WI38 (cell line): ENCODE results near the gene WNT7B.

Source experiments
- H3K4me3 ChIP-seq: 2 replicates; pipeline ENCODE4 v1.5.1; 2011; ENCODE audit warnings: low read depth, mild to moderate bottlenecking, control low read depth, low read length
- TF ChIP-seq, protein P1 (sequence below): IDR thresholded peaks from 2 replicates; pipeline ENCODE4 v1.5.1; 2012; ENCODE audit warnings: low read depth, mild to moderate bottlenecking, control low read depth, low read length

The WNT7B gene

DNA sequence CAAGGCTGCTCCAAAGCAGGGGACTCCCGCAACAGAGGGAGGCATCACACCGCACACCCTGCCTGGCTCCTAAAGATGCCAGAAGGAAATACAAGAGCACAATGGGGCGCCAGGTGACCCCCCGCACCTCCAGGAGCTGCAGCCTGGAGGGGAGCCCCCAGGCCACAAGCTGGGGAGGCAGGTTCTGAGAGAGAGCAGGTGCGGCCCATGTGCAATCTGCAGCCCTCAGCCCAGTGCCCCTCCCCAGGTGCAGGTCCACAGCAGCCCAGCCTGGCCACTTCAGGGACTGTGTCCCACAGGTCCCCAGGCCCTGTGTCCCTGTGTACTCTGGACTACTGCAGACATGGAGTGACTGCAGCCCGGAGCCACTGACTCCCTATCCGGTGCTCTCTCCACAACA is 13.1 kb downstream of the WNT7B start:
- H3K4me3 ChIP-seq, result no peak overlapping the region
- TF ChIP-seq, protein P1, sequence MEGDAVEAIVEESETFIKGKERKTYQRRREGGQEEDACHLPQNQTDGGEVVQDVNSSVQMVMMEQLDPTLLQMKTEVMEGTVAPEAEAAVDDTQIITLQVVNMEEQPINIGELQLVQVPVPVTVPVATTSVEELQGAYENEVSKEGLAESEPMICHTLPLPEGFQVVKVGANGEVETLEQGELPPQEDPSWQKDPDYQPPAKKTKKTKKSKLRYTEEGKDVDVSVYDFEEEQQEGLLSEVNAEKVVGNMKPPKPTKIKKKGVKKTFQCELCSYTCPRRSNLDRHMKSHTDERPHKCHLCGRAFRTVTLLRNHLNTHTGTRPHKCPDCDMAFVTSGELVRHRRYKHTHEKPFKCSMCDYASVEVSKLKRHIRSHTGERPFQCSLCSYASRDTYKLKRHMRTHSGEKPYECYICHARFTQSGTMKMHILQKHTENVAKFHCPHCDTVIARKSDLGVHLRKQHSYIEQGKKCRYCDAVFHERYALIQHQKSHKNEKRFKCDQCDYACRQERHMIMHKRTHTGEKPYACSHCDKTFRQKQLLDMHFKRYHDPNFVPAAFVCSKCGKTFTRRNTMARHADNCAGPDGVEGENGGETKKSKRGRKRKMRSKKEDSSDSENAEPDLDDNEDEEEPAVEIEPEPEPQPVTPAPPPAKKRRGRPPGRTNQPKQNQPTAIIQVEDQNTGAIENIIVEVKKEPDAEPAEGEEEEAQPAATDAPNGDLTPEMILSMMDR, result no peak

DNA sequence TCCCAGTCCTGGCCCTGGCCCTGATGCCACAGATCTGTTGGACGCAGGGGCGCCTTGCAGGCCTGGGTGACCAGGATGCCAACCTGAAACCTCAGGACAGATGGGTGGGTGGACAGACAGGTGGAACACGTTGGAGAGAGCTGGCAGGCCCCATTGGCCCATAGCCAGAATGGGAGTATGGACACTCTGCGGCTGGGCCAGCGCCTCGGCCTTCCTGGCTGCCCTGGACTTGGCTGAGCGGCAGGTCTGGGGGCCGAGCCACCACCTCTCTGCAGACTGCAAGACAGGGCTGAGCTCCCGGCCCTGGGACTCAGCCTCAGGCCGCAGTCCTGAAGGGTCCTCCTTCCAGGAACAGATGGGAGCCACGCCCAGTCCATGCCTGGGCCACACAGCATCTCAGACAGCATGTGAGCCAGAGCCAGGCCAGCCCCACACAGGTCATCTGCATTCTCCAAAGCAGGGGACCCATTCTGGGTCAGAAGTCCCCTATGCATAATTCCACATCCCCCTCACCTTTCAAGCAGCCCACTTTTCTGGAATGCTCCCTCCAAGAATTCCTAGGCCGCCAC is 14.1 kb downstream of the WNT7B start:
- H3K4me3 ChIP-seq, result no peak overlapping the region
- TF ChIP-seq, protein P1, result no peak

DNA sequence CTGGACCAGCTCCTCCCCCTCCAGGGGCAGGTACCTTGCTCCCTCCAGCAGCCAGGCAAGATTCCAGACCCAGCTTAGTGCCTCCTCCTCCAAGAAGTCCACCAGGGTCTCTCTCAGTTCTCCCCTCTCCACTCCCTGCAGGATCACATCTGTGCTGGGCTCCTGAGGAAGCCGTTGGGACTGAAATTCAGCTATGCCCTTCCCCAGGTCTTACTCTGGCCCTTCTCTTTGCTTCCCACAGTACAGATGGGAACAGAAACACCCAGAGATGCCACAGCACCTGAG is 14.6 kb downstream of the WNT7B start:
- no peak overlapping the region for H3K4me3 ChIP-seq
- TF ChIP-seq, protein P1, result no peak

DNA sequence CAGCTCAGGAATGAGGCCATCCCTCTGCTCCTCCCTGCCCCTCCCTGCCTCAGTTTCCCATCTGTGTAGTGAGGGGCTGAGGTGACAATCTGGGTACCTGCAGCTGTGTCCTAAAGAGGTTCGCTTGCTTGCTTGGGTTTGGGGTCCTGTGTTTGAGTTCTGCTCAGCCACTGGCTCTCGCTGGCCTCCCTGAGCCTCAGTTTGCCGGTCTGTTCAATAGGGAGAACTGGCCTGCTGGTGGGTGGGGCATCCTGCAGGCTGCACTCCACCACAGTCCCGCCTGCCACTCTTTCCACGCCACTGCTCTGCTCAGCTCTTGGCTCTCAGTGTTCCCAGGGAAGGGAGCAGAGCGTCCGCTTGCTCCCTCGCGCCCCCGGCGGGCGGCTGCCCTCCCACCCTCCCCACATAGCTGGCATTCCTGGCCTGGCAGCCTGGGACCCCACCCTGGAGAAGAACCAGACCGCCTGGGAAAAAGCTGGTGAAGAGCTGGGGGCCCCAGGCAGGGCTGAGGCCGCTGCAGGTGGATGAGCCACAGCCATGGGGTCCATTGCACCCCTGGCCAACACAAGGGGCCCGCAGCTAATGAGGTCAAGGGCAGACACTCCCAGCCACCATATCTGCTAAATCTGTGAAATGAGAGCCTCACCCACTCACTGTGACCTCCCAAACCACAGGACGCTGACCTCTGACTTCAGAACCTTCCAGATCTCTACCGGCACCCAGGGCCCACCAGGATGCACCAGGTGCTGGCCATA is 15.1 kb downstream of the WNT7B start:
- TF ChIP-seq, protein P1, result no peak
- H3K4me3 ChIP-seq, result no peak overlapping the region

DNA sequence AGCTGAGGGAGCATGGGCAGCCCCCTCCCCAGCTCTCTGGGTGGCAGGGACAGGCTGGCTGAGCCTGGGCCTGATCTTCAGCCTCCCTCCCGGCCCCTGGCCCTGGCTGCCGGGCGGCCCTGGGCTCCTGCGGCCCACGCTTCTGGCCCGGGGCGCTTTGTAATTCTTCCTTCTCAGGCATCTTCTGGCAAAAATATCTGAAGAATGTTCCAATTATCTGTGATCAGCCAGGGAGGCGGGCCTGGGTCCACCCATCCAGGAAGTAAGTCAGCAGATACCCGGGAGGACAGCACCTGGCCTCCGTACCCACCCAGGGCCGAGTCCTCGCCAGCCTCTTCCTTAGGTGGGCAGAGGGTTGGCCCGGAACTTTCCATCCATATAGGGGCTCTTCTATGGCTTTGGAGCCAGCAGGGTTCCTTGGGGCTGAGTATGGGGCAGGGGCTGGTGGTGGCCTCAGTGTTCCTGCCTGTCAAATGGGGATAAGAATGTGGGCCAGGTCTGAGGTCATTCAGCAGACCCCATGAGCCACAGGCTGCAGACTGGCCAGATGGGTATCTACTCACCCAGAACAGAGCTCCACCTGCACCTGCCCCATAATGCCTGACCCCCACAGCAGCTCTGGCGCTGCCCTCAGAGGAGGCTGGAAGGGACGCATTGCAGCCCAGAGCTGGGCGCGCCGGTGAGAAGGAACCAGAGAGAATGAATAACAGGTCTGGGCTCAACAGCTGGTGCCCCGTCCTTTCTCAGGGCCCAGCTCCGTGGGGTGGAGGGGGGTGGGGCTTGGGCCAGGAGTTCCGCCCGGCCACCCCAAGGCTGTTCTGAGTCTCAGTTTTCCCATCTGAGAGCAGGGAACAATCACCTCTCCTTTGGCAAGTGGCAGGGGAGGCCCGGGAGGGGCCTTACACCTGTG is 16.2 kb downstream of the WNT7B start:
- H3K4me3 ChIP-seq, result no peak overlapping the region
- TF ChIP-seq, protein P1, result no peak

DNA sequence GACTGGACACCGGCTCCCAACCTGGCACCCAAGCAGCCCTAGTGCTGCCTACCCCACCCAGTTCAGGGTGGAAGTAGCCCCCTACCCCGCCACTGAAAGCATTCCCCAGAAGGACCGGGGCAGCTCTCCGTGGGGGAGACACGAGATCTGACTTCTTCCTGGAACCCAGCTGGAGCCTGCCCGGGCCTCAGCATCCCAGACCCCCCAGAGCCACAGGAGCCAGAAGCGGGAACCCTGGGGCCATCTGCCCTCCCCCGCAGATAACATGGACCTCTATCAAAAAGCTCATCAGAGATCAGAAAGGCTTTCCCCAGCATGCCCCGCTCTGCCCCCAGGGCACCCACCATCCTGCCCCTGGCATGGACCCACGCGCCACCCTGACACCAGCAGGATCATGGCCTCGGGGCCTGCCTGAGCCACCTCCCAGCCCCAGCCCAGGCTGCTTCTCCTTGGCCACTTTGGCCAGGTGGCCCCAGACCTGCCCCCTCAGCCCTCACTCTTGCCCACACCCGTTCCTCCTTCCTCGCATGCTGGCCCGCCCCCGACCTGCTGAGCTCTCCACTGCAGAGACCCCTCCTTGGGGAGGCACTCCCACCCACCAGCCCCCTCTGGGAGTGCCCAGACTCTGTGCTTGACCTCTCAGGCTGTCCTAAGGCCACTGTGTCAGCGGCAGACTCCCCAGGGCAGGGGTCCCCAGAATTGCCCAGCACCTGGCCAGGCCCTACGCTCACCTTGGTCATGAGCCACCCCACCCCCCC is 17.1 kb downstream of the WNT7B start:
- TF ChIP-seq, protein P1, result no peak
- no peak overlapping the region for H3K4me3 ChIP-seq
